WTC11 (cell line): Measurements from ENCODE around the gene EFS. TPM values are rescaled to one million over a fixed set of nuclear protein-coding genes. Genes with fewer than 3 reads are reported as not detected.

Experiments used
- ATAC-seq: fragments of 200-7000 bp; cut with Tn5 transposase; 2 replicates; pipeline ENCODE4 v1.10.0; 2021; ENCODE audit warnings: mild to moderate bottlenecking, moderate library complexity
- CTCF ChIA-PET: fragments of 300-600 bp; sonication (Branson Sonifier 250); formaldehyde crosslinking; loops from one replicate; lab custom pipeline; 2021; ENCODE audit warnings: antibody characterized with exemption; lab: Charles Lee
- POLR2A ChIA-PET: fragments of 350-600 bp; sonication (Branson Sonifier 250); formaldehyde crosslinking; loops from one replicate; lab custom pipeline; 2021; ENCODE audit warnings: antibody characterized with exemption; lab: Charles Lee
- DNase-seq: peaks from one replicate; pipeline ENCODE4 v3.0.0; 2021; ENCODE audit warnings: low spot score
- H3K27ac Mint-ChIP-seq: 2 replicates; pipeline ENCODE4 v1.8.0; 2021; ENCODE audit warnings: mixed read lengths
- H3K27me3 Mint-ChIP-seq: 2 replicates; pipeline ENCODE4 v1.8.0; 2021; ENCODE audit warnings: low read depth, mild to moderate bottlenecking, moderate library complexity, mixed read lengths
- H3K36me3 Mint-ChIP-seq: 2 replicates; pipeline ENCODE4 v1.8.0; 2021; ENCODE audit warnings: mixed read lengths
- H3K4me1 Mint-ChIP-seq: 2 replicates; pipeline ENCODE4 v1.8.0; 2022; ENCODE audit warnings: mixed read lengths
- H3K4me3 Mint-ChIP-seq: 2 replicates; pipeline ENCODE4 v1.8.0; 2021; ENCODE audit warnings: mild to moderate bottlenecking, moderate library complexity, mixed read lengths
- H3K9me3 Mint-ChIP-seq: 2 replicates; pipeline ENCODE4 v1.8.0; 2021; ENCODE audit warnings: mixed read lengths
- CDX4 ChIP-seq: fragments of 250-450 bp; sonication (Bioruptor Pico); IDR thresholded peaks from 2 replicates; pipeline ENCODE4 v1.9.0; 2021; ENCODE audit warnings: moderate library complexity, mild to moderate bottlenecking, inconsistent platforms, borderline replicate concordance
- E2F5 ChIP-seq: sonication (generic); formaldehyde crosslinking; IDR thresholded peaks from 2 replicates; pipeline ENCODE4 v1.8.1; 2022; ENCODE audit warnings: mild to moderate bottlenecking, moderate library complexity, missing genetic modification reagents
- ELF4 ChIP-seq: sonication (generic); formaldehyde crosslinking; IDR thresholded peaks from 2 replicates; pipeline ENCODE4 v1.8.1; 2022; ENCODE audit warnings: low read depth, mild to moderate bottlenecking, moderate library complexity, missing genetic modification reagents
- ESRRA ChIP-seq: sonication (generic); formaldehyde crosslinking; IDR thresholded peaks from 2 replicates; pipeline ENCODE4 v1.8.1; 2022; ENCODE audit warnings: mild to moderate bottlenecking, missing genetic modification reagents, borderline replicate concordance
- ETV6 ChIP-seq: sonication (generic); formaldehyde crosslinking; IDR thresholded peaks from 2 replicates; pipeline ENCODE4 v1.8.1; 2022; ENCODE audit warnings: mild to moderate bottlenecking, missing genetic modification reagents
- FOXK1 ChIP-seq: sonication (generic); formaldehyde crosslinking; IDR thresholded peaks from 2 replicates; pipeline ENCODE4 v1.8.0; 2022; ENCODE audit warnings: mild to moderate bottlenecking, moderate library complexity, missing genetic modification reagents
- GABPB1 ChIP-seq: sonication (generic); formaldehyde crosslinking; IDR thresholded peaks from 2 replicates; pipeline ENCODE4 v1.8.1; 2023; ENCODE audit warnings: mild to moderate bottlenecking, missing genetic modification reagents
- GRHL2 ChIP-seq: fragments of 250-450 bp; sonication (Bioruptor Pico); IDR thresholded peaks from 2 replicates; pipeline ENCODE4 v1.8.0; 2022; ENCODE audit warnings: mild to moderate bottlenecking, moderate library complexity; ENCODE audit not compliant: insufficient replicate concordance, severe bottlenecking
- IRF2 ChIP-seq: sonication (generic); formaldehyde crosslinking; IDR thresholded peaks from 2 replicates; pipeline ENCODE4 v1.8.0; 2022; ENCODE audit warnings: low read depth, missing genetic modification reagents, borderline replicate concordance
- MXD4 ChIP-seq: fragments of 250-450 bp; sonication (Bioruptor Pico); IDR thresholded peaks from 2 replicates; pipeline ENCODE4 v1.8.0; 2021; ENCODE audit warnings: mild to moderate bottlenecking, moderate library complexity, borderline replicate concordance
- NR2C2 ChIP-seq: sonication (generic); formaldehyde crosslinking; IDR thresholded peaks from 2 replicates; pipeline ENCODE4 v1.8.0; 2022; ENCODE audit warnings: mild to moderate bottlenecking, missing genetic modification reagents
- NR3C1 ChIP-seq: sonication (generic); formaldehyde crosslinking; conservative IDR thresholded peaks from 2 replicates; pipeline ENCODE4 v1.8.1; 2023; ENCODE audit warnings: low read depth, mild to moderate bottlenecking, missing genetic modification reagents
- OVOL2 ChIP-seq: fragments of 250-450 bp; sonication (Bioruptor Pico); IDR thresholded peaks from 2 replicates; pipeline ENCODE4 v1.9.0; 2021; ENCODE audit warnings: mild to moderate bottlenecking, borderline replicate concordance
- RELA ChIP-seq: sonication (generic); formaldehyde crosslinking; IDR thresholded peaks from 2 replicates; pipeline ENCODE4 v1.8.1; 2022; ENCODE audit warnings: missing genetic modification reagents, mild to moderate bottlenecking, borderline replicate concordance
- STAT6 ChIP-seq: sonication (generic); formaldehyde crosslinking; conservative IDR thresholded peaks from 2 replicates; pipeline ENCODE4 v1.8.1; 2023; ENCODE audit warnings: mild to moderate bottlenecking, low read depth, missing genetic modification reagents, moderate library complexity
- ZNF232 ChIP-seq: sonication (generic); formaldehyde crosslinking; IDR thresholded peaks from 2 replicates; pipeline ENCODE4 v1.8.0; 2022; ENCODE audit warnings: mild to moderate bottlenecking, missing genetic modification reagents
- ZNF263 ChIP-seq: sonication (generic); formaldehyde crosslinking; IDR thresholded peaks from 2 replicates; pipeline ENCODE4 v1.8.1; 2022; ENCODE audit warnings: low read depth, mild to moderate bottlenecking, moderate library complexity, missing genetic modification reagents
- ZNF281 ChIP-seq: sonication (generic); formaldehyde crosslinking; IDR thresholded peaks from 2 replicates; pipeline ENCODE4 v1.8.0; 2023; ENCODE audit warnings: mild to moderate bottlenecking, missing genetic modification reagents
- ZNF423 ChIP-seq: fragments of 250-450 bp; sonication (Bioruptor Pico); IDR thresholded peaks from 2 replicates; pipeline ENCODE4 v2.1.2; 2022; ENCODE audit warnings: mild to moderate bottlenecking, moderate library complexity
- ZNF512 ChIP-seq: sonication (generic); formaldehyde crosslinking; IDR thresholded peaks from 2 replicates; pipeline ENCODE4 v1.8.1; 2022; ENCODE audit warnings: missing genetic modification reagents, borderline replicate concordance
- ZSCAN18 ChIP-seq: fragments of 250-450 bp; sonication (Bioruptor Pico); IDR thresholded peaks from 2 replicates; pipeline ENCODE4 v2.1.2; 2022; ENCODE audit warnings: mild to moderate bottlenecking, moderate library complexity
- total RNA-seq: library from RNA; stranded (reverse); gene quantifications from 3 replicates; pipeline ENCODE4 v1.2.3, GENCODE V29; 2021

Gene EFS
- total RNA-seq, 1 experiment from 2014 or later, result 35.3 TPM

GRCh38 chr14:23403908-23404307, 38.9 kb upstream of the EFS start:
- H3K4me1 Mint-ChIP-seq, result peaks cover 2% of the 10 kb centered on the region; the same call in 1 of the 2 replicates
- CTCF ChIA-PET, result no interaction called here

GRCh38 chr14:23403139-23403438, 38.1 kb upstream of the EFS start:
- CTCF ChIA-PET, result interaction anchor here (0.6 to 1.6 kb wide), 6 partner anchors 17 to 531 kb away, joined by 3 to 4 read pairs (median 3); no protein-coding TSS in a partner anchor
- Mint-ChIP-seq H3K4me3 (no peak overlapping the region), H3K9me3 (no peaks in the 10 kb centered on the region), H3K4me1 (peaks cover 2% of the 10 kb centered on the region; the same call in 1 of the 2 replicates), H3K36me3 (no peaks in the 10 kb centered on the region), H3K27me3 (peaks cover 33% of the 10 kb centered on the region), H3K27ac (no peak overlapping the region)
- no peak for ATAC-seq
- DNase-seq, result no peak
- POLR2A ChIA-PET, result no interaction called here
- TF ChIP-seq ELF4 (CRISPR knock-in tag) (no peak), RELA (CRISPR knock-in tag) (no peak), FOXK1 (CRISPR knock-in tag) (no peak), MXD4 (CRISPR knock-in tag) (no peak), E2F5 (CRISPR knock-in tag) (no peak), IRF2 (CRISPR knock-in tag) (no peak), ZNF232 (CRISPR knock-in tag) (no peak), NR2C2 (CRISPR knock-in tag) (no peak), CDX4 (CRISPR knock-in tag) (no peak), OVOL2 (no peak)

More at GRCh38 chr14:23403908-23404307, 38.9 kb upstream of the EFS start:
- TF ChIP-seq ZNF281, result no peak
- no peak for TF ChIP-seq STAT6
- no peak for TF ChIP-seq ZNF512 (CRISPR knock-in tag)
- TF ChIP-seq ZNF423 (CRISPR knock-in tag), result no peak
- no peak for TF ChIP-seq GABPB1 (CRISPR knock-in tag)
- TF ChIP-seq ETV6 (CRISPR knock-in tag), result no peak
- no peak for TF ChIP-seq ZNF263 (CRISPR knock-in tag)
- no peak for TF ChIP-seq GRHL2 (CRISPR knock-in tag)
- TF ChIP-seq ESRRA, result no peak
- TF ChIP-seq ZSCAN18 (CRISPR knock-in tag), result no peak
- TF ChIP-seq NR3C1 (CRISPR knock-in tag), result no peak
- POLR2A ChIA-PET, result no interaction called here
- no peak for ATAC-seq
- Mint-ChIP-seq H3K27me3 (peaks cover 33% of the 10 kb centered on the region), H3K9me3 (no peaks in the 10 kb centered on the region), H3K36me3 (no peaks in the 10 kb centered on the region), H3K4me3 (no peak overlapping the region), H3K27ac (no peak overlapping the region)
- DNase-seq, result no peak
